ENCODE measurements around the gene GATD1. TPM values are rescaled to one million over a fixed set of nuclear protein-coding genes. Genes with fewer than 3 reads are reported as not detected.

Gene GATD1
- total RNA-seq, 1 donor from 2014 or later: 81.7 TPM

DNA sequence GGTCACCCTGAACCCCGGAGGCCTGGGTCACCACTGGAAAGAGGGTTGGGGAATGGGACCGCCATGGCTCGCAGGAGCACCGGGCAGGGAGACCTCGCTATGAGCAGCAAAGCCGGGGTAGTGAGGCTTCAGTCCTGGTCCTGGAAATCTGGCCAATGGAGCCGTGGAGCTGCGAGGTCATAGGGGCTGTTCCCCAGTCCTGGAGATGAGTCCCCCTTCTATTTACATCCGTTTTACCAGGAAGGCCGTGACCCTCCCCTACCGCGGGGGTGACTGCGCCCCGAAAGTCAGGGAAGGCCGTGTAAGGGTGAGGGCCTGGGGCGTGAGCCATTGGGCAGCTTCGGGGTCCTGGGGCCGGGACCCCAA, 27.3 kb upstream of the GATD1 start:
- Mint-ChIP-seq H3K4me3 (peak overlapping the region; percentile 79), H3K4me1 (peaks cover 9% of the 10 kb centered on the region), H3K9me3 (no peaks in the 10 kb centered on the region), H3K36me3 (ENCODE audit: low read depth) (peaks cover 12% of the 10 kb centered on the region), H3K27me3 (no peaks in the 10 kb centered on the region), H3K27ac (peak overlapping the region; percentile 69)
- no peak for DNase-seq
- intact Hi-C loops (cut with micrococcal nuclease): no loop called here

GRCh38 chr11:803770-804598, 26.7 kb upstream of the GATD1 start:
- peaks cover 11% of the 10 kb centered on the region for H3K36me3 Mint-ChIP-seq (ENCODE audit: low read depth)
- intact Hi-C loops (cut with micrococcal nuclease): no loop called here
- H3K4me1 Mint-ChIP-seq: peaks cover 8% of the 10 kb centered on the region
- no peaks in the 10 kb centered on the region for H3K9me3 Mint-ChIP-seq
- H3K4me3 Mint-ChIP-seq: peak overlapping the region; percentile 79
- peak overlapping the region; percentile 69 for H3K27ac Mint-ChIP-seq
- DNase-seq: no peak
- no peaks in the 10 kb centered on the region for H3K27me3 Mint-ChIP-seq

GRCh38 chr11:803467-803742, 26.1 kb upstream of the GATD1 start:
- DNase-seq: no peak
- no peaks in the 10 kb centered on the region for H3K9me3 Mint-ChIP-seq
- H3K27me3 Mint-ChIP-seq: no peaks in the 10 kb centered on the region
- peaks cover 6% of the 10 kb centered on the region for H3K4me1 Mint-ChIP-seq
- no peak overlapping the region for H3K27ac Mint-ChIP-seq
- peaks cover 10% of the 10 kb centered on the region for H3K36me3 Mint-ChIP-seq (ENCODE audit: low read depth)
- peak overlapping the region; percentile 79 for H3K4me3 Mint-ChIP-seq
- intact Hi-C loops (cut with micrococcal nuclease): no loop called here

DNA sequence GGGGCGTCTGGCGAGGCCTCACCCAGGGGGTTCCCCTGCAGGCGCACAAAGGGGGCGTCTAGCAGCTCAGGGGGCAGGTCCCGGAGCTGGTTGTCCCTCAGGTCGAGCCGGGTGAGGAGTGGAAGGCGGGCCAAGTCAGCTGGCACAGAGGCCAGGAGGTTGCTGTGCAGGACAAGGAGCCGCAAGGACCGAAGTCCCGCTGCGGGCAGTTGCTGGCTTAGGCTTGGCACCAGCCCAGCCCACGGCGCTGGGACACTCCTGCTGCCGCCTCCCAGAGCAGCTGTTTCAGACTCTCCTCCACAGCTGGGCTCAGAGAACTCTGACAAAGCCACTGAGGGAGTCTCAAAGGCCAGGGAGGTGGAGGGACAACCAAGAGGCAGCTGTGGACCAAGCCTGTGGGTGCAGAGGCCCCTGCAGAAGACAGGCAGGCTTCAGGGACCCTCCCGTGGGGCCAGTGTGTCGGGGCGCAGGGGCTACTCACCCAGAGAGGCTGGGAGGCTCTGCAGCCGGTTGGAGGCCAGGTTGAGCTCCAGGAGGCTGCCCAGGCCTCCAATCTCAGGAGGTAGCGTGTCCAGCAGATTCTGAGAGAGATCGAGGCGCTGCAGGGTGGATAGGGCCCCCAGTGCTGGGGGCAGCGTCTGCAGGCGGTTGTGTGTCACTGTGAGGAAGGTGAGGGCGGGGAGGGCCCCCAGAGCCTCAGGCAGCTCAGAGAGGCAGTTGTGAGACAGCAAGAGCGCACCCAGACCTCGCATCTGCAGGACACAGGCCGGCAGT, 25.6 kb upstream of the GATD1 start:
- H3K27ac Mint-ChIP-seq: no peak overlapping the region
- H3K27me3 Mint-ChIP-seq: no peaks in the 10 kb centered on the region
- no peak for DNase-seq
- intact Hi-C loops (cut with micrococcal nuclease): no loop called here
- H3K4me1 Mint-ChIP-seq: peaks cover 4% of the 10 kb centered on the region
- peaks cover 10% of the 10 kb centered on the region for H3K36me3 Mint-ChIP-seq (ENCODE audit: low read depth)
- peak overlapping the region; percentile 45 for H3K4me3 Mint-ChIP-seq
- H3K9me3 Mint-ChIP-seq: no peaks in the 10 kb centered on the region

DNA sequence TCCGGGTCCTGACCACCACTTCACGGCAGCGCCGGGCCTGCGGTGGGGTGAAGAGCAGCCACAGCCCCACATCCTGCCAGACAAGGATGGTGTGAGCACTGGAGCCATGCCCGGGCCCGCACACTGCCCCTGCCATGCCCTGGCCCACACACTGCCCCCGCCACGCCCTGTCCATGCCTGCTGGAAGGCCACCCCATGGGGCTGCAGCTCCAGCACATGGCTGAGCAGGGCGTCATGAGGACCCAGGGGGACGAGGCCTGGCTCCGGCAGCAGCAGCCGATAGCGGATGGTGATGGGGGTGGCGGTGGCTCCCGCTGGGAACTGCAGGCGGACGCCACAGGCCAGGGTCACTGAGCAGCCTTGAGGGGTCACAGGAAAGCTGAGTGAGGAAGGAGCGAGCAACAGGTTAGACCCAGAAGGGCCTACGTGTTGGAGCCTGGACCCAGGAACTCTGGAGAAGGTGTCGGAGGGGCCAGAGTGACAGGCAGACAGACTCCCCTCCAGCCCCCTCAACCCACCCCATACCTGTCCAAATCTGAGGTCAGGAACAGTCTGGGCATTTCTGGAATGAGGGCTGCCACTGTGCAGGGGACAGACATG, 24.8 kb upstream of the GATD1 start:
- Mint-ChIP-seq H3K4me3 (no peak overlapping the region), H3K4me1 (peaks cover 2% of the 10 kb centered on the region), H3K9me3 (no peaks in the 10 kb centered on the region), H3K27ac (no peak overlapping the region), H3K36me3 (ENCODE audit: low read depth) (peaks cover 10% of the 10 kb centered on the region), H3K27me3 (no peaks in the 10 kb centered on the region)
- intact Hi-C loops (cut with micrococcal nuclease): no loop called here
- no peak for DNase-seq

DNA sequence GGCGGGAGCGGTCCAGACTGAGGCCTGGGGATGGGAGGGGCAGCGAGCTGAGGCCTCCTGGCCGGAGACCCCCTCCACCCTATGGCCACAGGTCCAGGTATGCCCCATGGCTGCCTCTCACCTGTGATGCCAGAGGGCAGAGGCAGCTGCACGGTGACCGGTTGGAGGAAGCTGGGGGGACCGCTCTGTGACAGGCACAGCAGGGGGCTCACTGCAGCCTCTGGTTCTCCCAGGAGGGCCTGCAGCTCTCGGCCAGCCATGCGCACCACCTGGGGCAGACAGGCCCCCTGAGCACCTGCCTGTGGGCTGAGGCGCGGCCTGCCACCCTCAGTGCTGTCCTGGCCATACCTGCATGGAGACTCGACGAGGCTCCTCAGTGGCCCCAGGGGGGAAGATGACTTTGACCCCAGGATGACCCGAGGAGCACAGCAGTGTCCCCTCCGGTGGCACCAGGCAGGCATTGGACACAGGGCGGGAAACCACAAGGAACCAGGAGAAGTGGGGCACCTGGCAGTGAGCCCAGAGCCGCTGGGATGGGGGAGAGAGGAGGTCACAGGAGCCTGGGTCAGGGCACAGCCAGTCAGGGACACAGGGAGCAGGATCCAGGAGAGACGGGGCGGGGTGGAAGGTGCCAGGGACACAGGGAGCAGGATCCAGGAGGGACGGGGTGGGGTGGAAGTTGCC, 24.0 kb upstream of the GATD1 start:
- Mint-ChIP-seq H3K27ac (peak overlapping the region; percentile 20), H3K4me3 (peak overlapping the region; percentile 35), H3K4me1 (peaks cover 7% of the 10 kb centered on the region), H3K27me3 (no peaks in the 10 kb centered on the region), H3K36me3 (ENCODE audit: low read depth) (peaks cover 10% of the 10 kb centered on the region), H3K9me3 (no peaks in the 10 kb centered on the region)
- intact Hi-C loops (cut with micrococcal nuclease): no loop called here
- no peak for DNase-seq

- Mint-ChIP-seq H3K4me1 (peaks cover 9% of the 10 kb centered on the region), H3K27ac (no peak overlapping the region), H3K27me3 (no peaks in the 10 kb centered on the region), H3K36me3 (ENCODE audit: low read depth) (peaks cover 14% of the 10 kb centered on the region), H3K9me3 (no peaks in the 10 kb centered on the region), H3K4me3 (no peak overlapping the region)
- intact Hi-C loops (cut with micrococcal nuclease): no loop called here
- no peak for DNase-seq
Measured at GRCh38 chr11:800473-800872, 23.2 kb upstream of the GATD1 start.

DNA sequence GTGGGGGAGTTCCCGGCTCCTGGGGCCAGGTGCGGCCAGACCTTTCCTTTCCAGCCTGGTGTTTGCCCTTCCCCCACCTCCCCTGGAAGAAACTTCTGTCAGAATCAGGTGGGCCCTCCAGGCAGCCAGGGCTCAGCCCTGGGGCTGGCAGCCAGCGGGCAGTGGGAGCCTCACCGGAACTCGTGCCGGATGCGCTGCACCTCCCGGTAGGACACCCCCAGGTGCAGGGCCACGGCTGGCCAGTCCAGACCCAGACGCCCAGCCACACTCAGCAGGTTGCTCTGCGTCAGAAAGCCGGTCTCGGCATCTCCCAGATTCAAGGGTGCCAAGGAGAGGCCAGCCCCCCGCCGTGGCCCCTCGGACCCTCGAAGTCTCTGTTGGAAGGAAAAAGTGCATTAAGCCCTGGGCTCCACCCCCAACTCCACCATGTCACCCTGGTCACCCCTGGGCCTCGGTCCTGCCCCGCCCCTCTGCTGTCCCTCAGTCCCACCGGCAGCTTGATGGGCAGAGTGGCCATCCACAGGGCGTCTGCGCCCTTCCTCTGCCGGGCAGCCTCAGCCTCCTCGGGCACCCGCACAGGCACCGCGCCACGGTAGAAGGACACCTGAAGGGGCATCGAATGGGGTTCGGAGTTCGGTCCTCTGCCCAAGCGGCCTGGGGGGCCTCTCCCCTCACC, 22.5 kb upstream of the GATD1 start:
- H3K4me1 Mint-ChIP-seq: peaks cover 9% of the 10 kb centered on the region
- H3K27me3 Mint-ChIP-seq: no peaks in the 10 kb centered on the region
- no peak overlapping the region for H3K4me3 Mint-ChIP-seq
- H3K36me3 Mint-ChIP-seq (ENCODE audit: low read depth): peaks cover 14% of the 10 kb centered on the region
- intact Hi-C loops (cut with micrococcal nuclease): loop anchor here (5.0 kb wide), 3 partner anchors 102 to 292 kb away; partner anchors contain the start of genes DEAF1, PHRF1, RNH1 and TMEM80
- no peak overlapping the region for H3K27ac Mint-ChIP-seq
- no peak for DNase-seq
- no peaks in the 10 kb centered on the region for H3K9me3 Mint-ChIP-seq

- intact Hi-C loops (cut with micrococcal nuclease): loop anchor here (5.0 kb wide), 3 partner anchors 101 to 291 kb away; partner anchors contain the start of genes DEAF1, PHRF1, RNH1 and TMEM80
- peak; percentile 97 for DNase-seq
- Mint-ChIP-seq H3K4me1 (peaks cover 7% of the 10 kb centered on the region), H3K4me3 (peak within 1 kb of the TSS; percentile 91), H3K36me3 (ENCODE audit: low read depth) (peaks cover 16% of the 10 kb centered on the region), H3K9me3 (no peaks in the 10 kb centered on the region), H3K27me3 (no peaks in the 10 kb centered on the region), H3K27ac (peak within 1 kb of the TSS; percentile 87)
Measured at GRCh38 chr11:798093-798713, 20.9 kb upstream of the GATD1 start, which contains the start of gene SLC25A22. Gene SLC25A22, minus strand, starts transcription at chr11:798281. Its CDS starts 3,275 bp downstream, at chr11:795006.

GRCh38 chr11:797296-798092, 20.2 kb upstream of the GATD1 start:
- no peaks in the 10 kb centered on the region for H3K27me3 Mint-ChIP-seq
- H3K4me1 Mint-ChIP-seq: peaks cover 7% of the 10 kb centered on the region
- no peaks in the 10 kb centered on the region for H3K9me3 Mint-ChIP-seq
- DNase-seq: peak; percentile 92
- H3K4me3 Mint-ChIP-seq: peak overlapping the region; percentile 91
- peaks cover 16% of the 10 kb centered on the region for H3K36me3 Mint-ChIP-seq (ENCODE audit: low read depth)
- H3K27ac Mint-ChIP-seq: peak overlapping the region; percentile 87
- intact Hi-C loops (cut with micrococcal nuclease): loop anchor here (2.0 to 5.0 kb wide), 5 partner anchors 21 to 290 kb away; partner anchors contain the start of genes DEAF1, GATD1, PHRF1 and RNH1

DNA sequence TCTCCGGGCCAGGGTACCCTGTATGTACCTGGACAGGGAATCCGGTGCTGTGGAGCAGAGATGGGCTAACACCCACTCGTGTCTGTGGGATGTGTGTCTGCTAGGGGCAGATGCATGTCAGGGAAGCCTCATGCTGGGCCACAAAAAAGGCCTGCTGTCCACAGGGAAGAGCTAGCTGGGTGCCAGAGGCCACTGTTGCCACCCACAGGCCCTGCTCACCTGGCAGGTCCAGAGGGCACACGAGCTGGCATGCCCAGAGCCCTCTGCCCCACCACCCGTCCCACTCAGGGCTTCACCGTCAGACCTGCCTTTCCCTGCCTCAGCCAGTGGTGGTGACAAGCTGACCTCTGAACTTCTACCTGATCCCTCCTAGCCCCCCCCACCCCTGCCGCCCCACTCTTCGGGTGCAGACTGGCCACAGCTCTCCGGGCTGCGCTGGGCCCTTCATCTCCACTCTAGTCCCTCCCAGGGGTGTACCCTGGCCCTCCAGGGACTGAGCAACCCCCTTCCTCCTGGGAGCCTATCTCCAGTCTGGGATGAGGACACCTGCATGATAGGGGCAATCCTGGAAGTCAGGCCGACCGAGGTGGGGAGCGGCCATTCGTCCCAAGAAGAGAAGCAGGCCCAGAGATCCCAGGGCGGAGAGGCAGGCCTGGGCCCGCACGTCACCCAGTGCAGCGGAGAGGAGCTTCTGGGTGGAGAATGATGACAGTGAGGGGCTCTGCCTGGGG, 19.4 kb upstream of the GATD1 start:
- H3K36me3 Mint-ChIP-seq (ENCODE audit: low read depth): peaks cover 18% of the 10 kb centered on the region
- H3K27ac Mint-ChIP-seq: peak overlapping the region; percentile 87
- peak overlapping the region; percentile 91 for H3K4me3 Mint-ChIP-seq
- no peaks in the 10 kb centered on the region for H3K27me3 Mint-ChIP-seq
- intact Hi-C loops (cut with micrococcal nuclease): loop anchor here (1.0 to 5.0 kb wide), 7 partner anchors 9 to 289 kb away; partner anchors contain the start of genes DEAF1, GATD1, PHRF1 and PIDD1
- peaks cover 7% of the 10 kb centered on the region for H3K4me1 Mint-ChIP-seq
- DNase-seq: no peak
- H3K9me3 Mint-ChIP-seq: no peaks in the 10 kb centered on the region

Measured in activated CD4-positive, alpha-beta T cell treated with anti-CD3 and anti-CD28 coated beads, Interleukin-2, amount 10 ng/mL, durations not matched to agents 24 days and 14 days (primary cell).